ENCODE measurements around the gene FAM171A1.

FAM171A1 gene

GRCh38 chr10:15225511-15225910, 145.6 kb downstream of the FAM171A1 start:
- Histone ChIP-seq H3K27ac (ENCODE audit: low read length) (no peak overlapping the region), H2AFZ (ENCODE audit: low read depth, low read length) (no peak overlapping the region), H3K36me3 (replicated peaks; ENCODE audit: low read depth, low read length) (no peaks in the 10 kb centered on the region), H4K20me1 (ENCODE audit: insufficient read depth, low read length) (no peaks in the 10 kb centered on the region), H3K9me3 (ENCODE audit: insufficient read depth, low read length) (no peaks in the 10 kb centered on the region), H3K79me2 (ENCODE audit: low read length) (no peaks in the 10 kb centered on the region), H3K4me2 (ENCODE audit: low read length) (no peak overlapping the region), H3K9ac (ENCODE audit: low read length) (no peak overlapping the region), H3K27me3 (ENCODE audit: low read depth, low read length) (no peaks in the 10 kb centered on the region), H3K4me1 (ENCODE audit: low read length) (no peaks in the 10 kb centered on the region), H3K4me3 (ENCODE audit: low read length) (no peak overlapping the region)
- TF ChIP-seq CTCF (IDR thresholded peaks at IDR 0.05; ENCODE audit: low read depth, low read length): no peak
- TF ChIP-seq EZH2phosphoT487 (IDR thresholded peaks at IDR 0.05; ENCODE audit: low read depth): no peak

- TF ChIP-seq CTCF (IDR thresholded peaks at IDR 0.05; ENCODE audit: low read depth, low read length) (no peak), EZH2phosphoT487 (IDR thresholded peaks at IDR 0.05; ENCODE audit: low read depth) (no peak)
- Histone ChIP-seq H3K9me3 (ENCODE audit: insufficient read depth, low read length) (no peaks in the 10 kb centered on the region), H3K4me3 (ENCODE audit: low read length) (no peak overlapping the region), H4K20me1 (ENCODE audit: insufficient read depth, low read length) (no peaks in the 10 kb centered on the region), H3K27ac (ENCODE audit: low read length) (no peak overlapping the region), H2AFZ (ENCODE audit: low read depth, low read length) (no peak overlapping the region), H3K9ac (ENCODE audit: low read length) (no peak overlapping the region), H3K4me1 (ENCODE audit: low read length) (no peaks in the 10 kb centered on the region), H3K36me3 (replicated peaks; ENCODE audit: low read depth, low read length) (no peaks in the 10 kb centered on the region), H3K4me2 (ENCODE audit: low read length) (no peak overlapping the region), H3K27me3 (ENCODE audit: low read depth, low read length) (no peaks in the 10 kb centered on the region), H3K79me2 (ENCODE audit: low read length) (no peaks in the 10 kb centered on the region)
Measured at GRCh38 chr10:15224948-15225347, 146.1 kb downstream of the FAM171A1 start.

- no peaks in the 10 kb centered on the region for H4K20me1 ChIP-seq (ENCODE audit: insufficient read depth, low read length)
- no peaks in the 10 kb centered on the region for H3K36me3 ChIP-seq (replicated peaks; ENCODE audit: low read depth, low read length)
- no peaks in the 10 kb centered on the region for H3K79me2 ChIP-seq (ENCODE audit: low read length)
- no peak overlapping the region for H3K4me2 ChIP-seq (ENCODE audit: low read length)
- no peak overlapping the region for H3K9ac ChIP-seq (ENCODE audit: low read length)
- no peak overlapping the region for H3K27ac ChIP-seq (ENCODE audit: low read length)
- H3K27me3 ChIP-seq (ENCODE audit: low read depth, low read length): no peaks in the 10 kb centered on the region
- H2AFZ ChIP-seq (ENCODE audit: low read depth, low read length): no peak overlapping the region
- no peaks in the 10 kb centered on the region for H3K9me3 ChIP-seq (ENCODE audit: insufficient read depth, low read length)
- H3K4me1 ChIP-seq (ENCODE audit: low read length): no peaks in the 10 kb centered on the region
- TF ChIP-seq EZH2phosphoT487 (IDR thresholded peaks at IDR 0.05; ENCODE audit: low read depth) (no peak), CTCF (IDR thresholded peaks at IDR 0.05; ENCODE audit: low read depth, low read length) (no peak)
- no peak overlapping the region for H3K4me3 ChIP-seq (ENCODE audit: low read length)
Measured at GRCh38 chr10:15223174-15223573, 147.9 kb downstream of the FAM171A1 start.

GRCh38 chr10:15222511-15222910, 148.6 kb downstream of the FAM171A1 start:
- no peaks in the 10 kb centered on the region for H3K27me3 ChIP-seq (ENCODE audit: low read depth, low read length)
- TF ChIP-seq EZH2phosphoT487 (IDR thresholded peaks at IDR 0.05; ENCODE audit: low read depth): no peak
- no peak for TF ChIP-seq CTCF (IDR thresholded peaks at IDR 0.05; ENCODE audit: low read depth, low read length)
- no peak overlapping the region for H3K4me3 ChIP-seq (ENCODE audit: low read length)
- no peaks in the 10 kb centered on the region for H3K9me3 ChIP-seq (ENCODE audit: insufficient read depth, low read length)
- H3K36me3 ChIP-seq (replicated peaks; ENCODE audit: low read depth, low read length): no peaks in the 10 kb centered on the region
- H3K79me2 ChIP-seq (ENCODE audit: low read length): no peaks in the 10 kb centered on the region
- no peaks in the 10 kb centered on the region for H4K20me1 ChIP-seq (ENCODE audit: insufficient read depth, low read length)
- H2AFZ ChIP-seq (ENCODE audit: low read depth, low read length): no peak overlapping the region
- no peaks in the 10 kb centered on the region for H3K4me1 ChIP-seq (ENCODE audit: low read length)
- H3K27ac ChIP-seq (ENCODE audit: low read length): no peak overlapping the region
- no peak overlapping the region for H3K9ac ChIP-seq (ENCODE audit: low read length)
- no peak overlapping the region for H3K4me2 ChIP-seq (ENCODE audit: low read length)

Data from OCI-LY3 (cell line).